GM11168 (cell line): ENCODE results near the gene SLTM.
"Not testable (repeated sequence)": the region's sequence is repeated elsewhere in the genome, so short reads cannot be mapped to it uniquely, and the experiment has no call there.

Experiments used
- in situ Hi-C: fragments of 300-500 bp; cut with MboI; formaldehyde crosslinking; loops from one replicate; pipeline ENCODE4 v1.12.0; 2022; ENCODE audit warnings: low sequenced_read_pairs; ENCODE audit not compliant: unreplicated experiment

SLTM gene

DNA sequence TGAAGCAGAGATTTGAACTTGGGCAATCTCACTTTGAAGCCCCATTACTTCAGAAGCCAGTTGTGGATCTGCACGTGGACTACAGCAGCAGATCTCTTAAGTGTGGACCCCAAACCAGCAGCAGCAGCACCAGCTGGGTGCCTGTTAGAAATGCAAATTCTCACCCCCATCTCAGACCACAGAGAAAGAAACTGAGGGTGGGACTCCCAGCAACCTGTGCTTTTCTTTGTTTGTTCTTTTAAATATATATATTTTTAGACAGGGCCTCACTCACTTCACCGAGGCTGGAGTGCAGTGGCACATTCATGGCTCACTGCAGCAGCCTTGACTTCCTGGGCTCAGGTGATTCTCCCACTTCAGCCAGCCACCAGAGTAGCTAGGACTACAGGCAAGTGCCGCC, 53.2 kb downstream of the SLTM start:
- in situ Hi-C loops: no loop called here

DNA sequence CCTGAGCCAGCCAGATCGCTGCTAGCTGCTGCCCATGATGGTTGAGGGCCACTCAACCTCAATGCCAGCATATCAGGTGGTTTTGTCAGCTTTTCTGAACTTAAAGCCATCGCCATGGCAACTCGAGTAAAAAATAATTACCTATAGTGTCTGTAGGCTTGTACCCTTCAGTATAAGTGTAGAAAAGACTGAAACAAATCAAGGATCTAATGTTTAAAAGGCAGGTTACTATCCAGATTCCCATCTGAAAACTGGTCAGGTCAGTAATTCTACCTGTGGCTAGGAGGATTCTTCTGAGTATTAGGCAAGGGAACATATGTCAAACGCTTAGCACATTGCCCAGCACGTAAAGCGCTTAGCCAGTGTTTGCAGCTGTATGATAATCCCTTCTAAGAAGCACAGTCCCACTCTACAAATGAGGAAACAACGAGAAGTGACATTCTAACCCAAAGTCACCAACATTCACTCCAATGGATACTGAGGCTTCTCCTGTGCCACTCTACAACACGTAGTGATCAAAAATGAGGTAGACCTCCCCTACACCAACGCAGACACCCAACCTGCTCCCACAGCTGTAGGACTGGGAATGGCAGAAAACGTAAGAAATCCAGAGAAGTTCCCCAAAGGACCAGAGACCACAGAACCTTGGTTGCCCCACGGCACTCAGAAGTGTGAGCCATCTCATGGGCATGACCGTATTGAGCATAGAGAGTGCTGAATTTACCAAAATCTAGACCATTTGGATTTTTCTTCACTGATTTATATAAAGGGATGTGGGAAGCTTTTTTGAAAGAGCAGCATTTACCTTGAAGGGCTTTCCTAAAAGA, 55.3 kb downstream of the SLTM start:
- in situ Hi-C loops: no loop called here

DNA sequence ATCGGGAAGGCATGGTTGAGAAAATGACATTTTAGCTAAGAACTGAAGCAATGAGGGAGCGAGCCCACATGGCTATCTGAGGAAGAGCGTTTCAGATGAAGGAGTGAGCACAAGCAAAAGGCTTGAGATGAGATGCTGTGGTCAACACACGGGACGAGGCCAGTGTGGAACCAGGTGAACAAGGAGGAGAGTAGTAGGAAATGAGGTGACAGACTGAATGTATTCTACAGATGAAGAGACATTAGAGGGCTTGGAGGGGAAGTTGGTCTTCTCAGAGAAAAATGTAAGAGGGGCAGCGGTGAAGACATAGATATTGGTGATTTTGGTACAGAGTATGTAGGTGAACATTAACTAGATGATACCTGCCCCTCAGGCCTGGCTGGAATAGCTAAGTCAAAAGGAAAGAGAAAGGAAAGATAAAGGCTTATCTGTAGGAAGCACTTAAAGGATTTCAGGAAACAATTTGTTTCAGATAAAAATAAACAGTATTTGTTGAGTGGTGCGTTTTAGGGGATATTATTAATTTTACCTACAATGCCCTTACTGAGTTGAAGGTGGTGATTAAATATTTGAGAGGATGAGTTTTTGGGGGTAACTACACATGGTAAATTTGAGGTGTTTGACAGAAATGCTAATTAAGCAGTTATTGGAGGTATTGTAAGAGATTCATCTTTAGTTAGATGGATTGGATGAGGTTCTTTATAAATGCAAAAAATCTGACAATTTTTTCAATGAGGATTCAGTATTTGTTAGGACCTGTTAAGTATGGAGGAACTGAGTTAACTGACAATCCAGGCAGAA, 57.0 kb downstream of the SLTM start:
- in situ Hi-C loops: no loop called here

DNA sequence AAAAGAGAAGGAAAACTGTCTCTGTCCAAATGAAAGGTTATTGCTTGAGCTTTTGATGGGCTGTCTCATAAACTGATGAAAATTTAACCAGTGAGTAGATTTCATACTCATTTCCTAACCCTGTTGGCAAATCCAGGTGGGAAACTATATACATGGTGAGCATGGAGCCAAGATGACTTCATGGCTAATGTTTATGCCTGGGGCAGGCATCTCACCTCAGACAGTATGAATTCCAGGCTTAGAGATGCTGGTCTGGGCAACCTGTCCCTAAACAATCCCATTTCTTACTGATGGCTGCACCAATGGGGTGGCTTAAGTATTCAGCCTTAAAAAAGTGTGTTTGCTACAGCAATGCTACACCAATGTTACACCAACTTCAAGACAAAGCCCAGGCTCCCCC, 58.1 kb downstream of the SLTM start:
- in situ Hi-C loops: no loop called here

DNA sequence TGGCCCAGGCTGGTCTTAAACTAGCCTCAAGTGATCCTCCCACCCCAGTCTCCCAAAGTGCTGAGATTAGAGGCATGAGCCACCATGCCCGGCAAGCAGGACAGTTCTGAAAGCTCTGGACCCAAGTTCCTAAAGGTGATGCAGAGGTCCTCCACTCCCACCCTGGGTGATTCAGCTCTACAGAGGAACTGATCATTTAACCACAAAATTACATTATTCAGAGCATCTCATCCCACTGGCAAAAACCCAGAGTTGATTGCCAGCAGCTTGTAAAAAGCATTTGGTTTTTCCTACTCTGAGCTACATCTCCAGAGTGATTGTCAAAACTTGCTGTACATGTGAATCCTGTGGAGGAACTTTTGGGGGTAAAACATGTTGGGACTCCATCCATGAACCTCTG, 60.2 kb downstream of the SLTM start:
- in situ Hi-C loops: no loop called here

DNA sequence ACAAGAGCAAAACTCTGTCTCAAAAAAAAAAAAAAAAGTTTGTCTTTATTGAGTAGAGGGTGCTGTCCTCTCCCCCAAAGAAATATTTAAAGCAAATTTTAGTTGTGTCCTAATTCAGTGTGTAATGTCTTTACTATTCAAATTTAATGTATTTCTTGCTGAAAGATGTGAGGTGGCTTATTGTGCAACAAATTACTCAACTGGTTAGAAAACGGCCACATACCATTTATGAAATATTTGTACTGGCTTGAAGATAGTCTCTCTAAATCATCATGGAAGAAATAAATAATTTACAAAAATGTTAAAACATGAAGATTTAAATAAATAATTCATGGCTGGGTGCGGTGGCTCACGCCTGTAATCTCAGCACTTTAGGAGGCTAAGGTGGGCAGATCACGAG, 63.0 kb downstream of the SLTM start:
- in situ Hi-C loops: no loop called here

DNA sequence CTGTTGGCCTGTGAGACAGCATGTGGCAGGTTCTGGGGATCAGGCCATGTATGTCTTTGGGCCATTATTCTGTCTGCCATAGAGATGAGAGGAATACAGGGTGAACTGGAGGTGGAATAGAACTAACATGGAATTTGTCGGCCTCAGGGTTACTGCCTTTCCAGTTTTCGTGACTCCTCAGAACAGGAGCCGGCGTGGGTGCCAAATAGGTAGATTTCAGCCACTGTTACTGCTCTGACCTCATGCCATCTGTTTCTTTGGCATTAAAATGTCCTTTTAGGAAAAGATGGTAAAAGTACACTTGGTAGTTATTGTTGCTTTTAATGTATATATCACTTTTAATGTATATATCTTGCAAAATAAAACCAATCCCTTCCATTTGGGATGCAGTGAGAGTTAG, 65.6 kb downstream of the SLTM start:
- in situ Hi-C loops: no loop called here

DNA sequence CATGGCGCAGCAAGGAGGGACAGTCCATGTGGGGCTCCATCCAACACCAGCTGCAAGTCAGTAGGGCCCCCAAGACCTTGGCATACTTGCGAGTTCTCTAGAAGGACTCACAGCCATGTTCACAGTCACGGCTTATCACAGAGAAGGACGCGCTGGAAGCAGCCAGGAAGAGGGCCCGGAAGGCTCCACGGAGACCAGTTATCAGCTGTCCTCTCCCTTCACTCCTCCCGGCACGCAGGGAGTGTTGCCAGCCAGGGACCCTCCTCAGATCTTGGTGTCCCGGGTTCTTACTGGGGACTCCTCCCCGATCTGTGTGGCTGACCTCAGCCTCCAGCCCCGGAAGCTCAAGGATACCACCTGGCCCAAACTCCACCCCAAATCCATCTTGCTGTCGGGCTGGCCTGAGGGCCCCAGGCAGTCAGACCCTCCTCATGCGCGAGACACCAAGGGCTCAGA, 68.0 kb downstream of the SLTM start:
- in situ Hi-C loops: no loop called here

DNA sequence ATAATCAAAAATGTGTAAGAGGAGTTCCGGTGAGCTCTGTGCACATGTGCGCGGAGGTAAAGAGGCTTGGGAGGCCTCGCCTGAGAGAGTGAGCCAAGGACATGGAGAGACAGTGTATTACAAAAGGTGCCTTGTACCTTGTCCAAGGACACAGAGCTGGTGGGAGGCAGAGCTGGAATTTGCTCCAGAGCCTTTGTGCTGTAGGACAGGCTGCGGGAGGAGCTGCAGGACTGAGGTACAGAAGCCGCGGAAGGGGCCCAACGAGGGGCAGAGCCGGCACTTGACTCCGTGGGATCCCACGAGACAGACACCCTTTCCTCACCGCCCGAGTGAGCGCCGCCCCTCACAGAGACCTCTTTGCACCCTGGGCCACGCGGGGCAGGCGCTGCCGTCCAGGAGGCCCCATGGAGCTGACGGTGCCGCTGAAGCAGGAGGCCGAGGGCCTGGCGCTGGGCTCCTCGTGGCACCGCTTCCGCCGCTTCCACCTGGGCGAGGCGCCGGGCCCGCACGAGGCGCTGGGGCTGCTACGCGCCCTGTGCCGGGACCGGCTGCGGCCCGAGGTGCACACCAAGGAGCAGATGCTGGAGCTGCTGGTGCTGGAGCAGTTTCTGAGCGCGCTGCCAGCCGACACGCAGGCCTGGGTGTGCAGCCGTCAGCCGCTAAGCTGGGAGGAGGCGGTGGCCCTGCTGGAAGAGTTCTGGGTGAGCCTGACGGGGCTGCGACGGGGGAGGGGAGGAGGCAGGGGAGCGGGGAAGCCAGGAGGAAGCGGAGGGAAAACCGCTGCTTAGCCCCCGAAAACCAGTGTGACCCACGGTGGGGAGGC, 68.7 kb downstream of the SLTM start:
- in situ Hi-C loops: no loop called here

DNA sequence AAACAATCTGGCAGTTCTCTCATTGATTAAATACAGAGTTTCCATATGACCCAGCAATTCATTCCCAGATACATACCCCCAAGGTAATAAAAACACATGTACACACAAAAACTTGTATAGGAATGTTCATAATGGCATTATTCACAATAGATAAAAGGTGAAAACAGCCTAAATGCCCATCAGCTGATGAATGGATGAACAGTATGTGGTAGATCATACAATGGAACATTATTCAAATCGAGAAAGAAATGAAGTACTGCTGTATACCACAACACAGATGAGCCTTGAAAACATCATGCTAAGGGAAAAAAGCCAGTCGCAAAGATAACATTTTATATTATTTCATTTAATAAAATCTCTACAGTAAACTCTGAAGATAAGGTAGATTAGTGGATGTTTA, 71.2 kb downstream of the SLTM start:
- in situ Hi-C loops: no loop called here

DNA sequence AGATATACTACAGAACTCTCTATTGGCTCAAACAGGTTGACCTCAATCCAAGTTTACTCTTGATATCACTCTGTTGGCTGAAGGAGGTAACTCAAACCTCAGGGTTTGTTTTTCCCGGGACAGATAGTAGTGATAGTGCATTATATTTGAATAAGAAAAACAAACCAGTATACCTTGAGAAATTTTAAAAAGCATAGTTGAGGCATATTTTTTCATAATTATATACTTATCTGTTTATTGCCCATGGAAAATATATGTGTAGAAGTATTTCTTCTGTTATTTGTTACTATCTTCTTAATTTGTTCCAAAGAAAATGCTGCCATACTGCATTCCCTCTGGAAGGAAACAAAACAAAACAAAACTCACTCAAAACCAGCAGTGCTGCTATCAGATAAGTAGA, 76.9 kb downstream of the SLTM start:
- in situ Hi-C loops: not testable (repeated sequence)

DNA sequence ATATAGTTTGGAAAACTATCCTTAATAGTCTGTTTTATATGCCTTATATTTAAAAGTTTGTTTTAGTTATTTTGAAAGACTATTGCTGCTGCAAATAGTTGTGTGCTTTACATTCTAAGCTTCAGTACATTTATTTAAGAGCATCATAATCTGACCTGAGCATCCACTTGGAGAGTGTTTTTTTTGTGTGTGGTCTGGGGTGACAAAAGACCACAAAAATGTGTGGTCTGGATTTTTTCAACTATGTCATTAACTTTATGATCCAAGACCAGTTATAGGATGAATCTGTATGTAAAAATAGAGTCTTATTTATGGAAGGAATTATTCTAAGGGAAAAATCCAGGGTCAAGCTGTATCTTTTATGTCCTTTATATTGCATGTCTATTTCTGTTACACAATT, 77.4 kb downstream of the SLTM start:
- in situ Hi-C loops: no loop called here

DNA sequence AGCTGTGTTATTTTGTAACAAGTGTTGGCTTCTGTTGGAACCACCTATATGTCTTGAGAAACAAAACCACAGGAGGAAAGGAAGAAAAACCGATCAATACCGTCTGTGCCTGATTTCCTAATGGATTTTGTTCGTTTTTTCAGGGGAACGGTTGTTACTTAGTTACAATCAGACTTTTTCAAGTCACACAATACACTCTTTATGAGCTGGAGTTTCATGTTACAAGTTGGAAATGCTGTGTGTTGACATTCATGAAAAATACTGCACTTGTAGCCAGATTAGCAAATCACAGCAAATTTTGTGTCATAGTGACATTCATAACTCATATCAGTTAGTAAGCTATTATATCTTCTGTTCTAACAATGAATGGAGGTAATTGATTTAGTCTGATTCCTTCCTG, 78.9 kb downstream of the SLTM start:
- in situ Hi-C loops: no loop called here

DNA sequence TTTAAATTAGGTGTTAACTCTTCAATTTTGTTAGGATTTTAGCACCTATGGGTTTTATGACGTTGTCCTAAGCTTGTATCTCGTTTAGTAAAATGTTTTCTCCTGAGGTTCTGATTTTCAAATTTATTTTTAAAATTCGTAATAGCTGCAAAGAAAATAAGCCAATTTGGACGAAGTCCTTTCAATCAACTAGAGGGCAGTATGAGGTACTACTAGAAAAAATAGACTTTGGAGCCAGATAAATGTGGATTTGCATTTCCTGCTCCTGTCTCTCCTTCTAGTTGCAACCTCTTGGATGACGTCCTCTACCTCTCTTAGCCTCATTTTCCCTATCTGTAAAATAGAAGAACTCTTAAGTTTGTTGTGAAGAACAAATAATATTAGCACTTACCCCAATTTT, 81.1 kb downstream of the SLTM start:
- in situ Hi-C loops: no loop called here

DNA sequence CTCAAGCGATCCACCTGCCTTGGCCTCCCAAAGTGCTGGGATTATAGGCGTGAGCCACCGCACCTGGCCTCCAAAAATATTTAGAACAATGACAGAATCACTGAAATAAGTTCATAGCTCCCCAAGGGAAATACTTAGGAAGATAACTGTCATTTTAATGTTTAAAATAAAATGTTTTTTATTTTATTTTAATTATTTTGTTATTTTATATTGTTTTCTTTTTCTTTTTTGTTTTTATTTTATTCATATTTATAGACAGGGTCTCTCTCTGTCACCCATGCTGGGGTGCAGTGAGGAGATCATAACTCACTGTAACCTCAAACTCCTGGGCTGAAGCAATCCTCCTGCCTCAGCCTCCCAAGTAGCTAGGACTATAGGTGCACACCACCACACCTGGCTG, 82.3 kb downstream of the SLTM start:
- in situ Hi-C loops: not testable (repeated sequence)

DNA sequence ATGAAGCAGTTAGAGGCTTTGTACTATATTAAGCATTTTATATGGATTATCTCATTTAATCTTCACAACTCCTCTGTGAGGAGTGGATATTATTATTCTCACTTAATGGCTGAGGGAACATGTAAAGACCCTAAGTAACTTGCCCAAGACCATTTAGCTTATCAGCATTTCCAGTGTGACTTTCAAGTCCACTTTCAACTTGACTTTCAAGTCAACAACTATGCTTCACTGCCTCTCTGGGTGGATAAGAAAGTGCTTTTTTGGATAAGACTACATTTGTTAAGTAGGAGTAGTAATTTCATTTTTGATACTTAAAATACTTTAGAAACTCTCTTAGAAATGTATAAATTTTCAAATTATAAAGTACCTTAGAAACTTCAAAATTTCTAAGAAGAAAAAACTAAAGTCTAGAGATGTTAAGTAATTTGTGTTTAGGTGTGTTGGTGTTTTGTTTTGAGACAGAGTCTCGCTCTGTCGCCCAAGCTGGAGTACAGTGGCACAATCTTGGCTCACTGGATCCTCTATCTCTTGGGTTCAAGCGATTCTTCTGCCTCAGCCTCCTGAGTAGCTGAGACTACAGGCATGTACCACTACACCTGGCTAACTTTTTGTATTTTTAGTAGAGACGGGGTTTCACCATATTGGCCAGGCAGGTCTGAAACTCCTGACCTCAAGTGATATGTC, 90.6 kb downstream of the SLTM start:
- in situ Hi-C loops: no loop called here

DNA sequence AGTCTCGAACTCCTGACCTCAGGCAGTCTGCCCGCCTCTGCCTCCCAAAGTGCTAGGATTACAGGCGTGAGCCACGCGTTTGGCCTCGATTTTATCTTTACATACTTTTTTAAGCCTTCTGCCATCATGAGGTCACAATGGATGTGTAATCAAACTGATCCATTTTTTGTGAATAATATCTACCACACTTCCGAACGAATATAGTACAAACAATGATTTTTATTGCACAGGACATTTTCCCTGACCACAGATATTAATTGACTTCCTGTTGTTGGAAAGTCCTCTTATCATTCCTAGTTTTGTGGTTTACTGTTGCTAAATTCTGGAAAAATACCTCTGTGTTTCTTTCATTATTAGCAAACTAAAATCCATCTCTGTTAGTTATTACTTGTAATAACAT, 93.4 kb downstream of the SLTM start:
- in situ Hi-C loops: no loop called here

DNA sequence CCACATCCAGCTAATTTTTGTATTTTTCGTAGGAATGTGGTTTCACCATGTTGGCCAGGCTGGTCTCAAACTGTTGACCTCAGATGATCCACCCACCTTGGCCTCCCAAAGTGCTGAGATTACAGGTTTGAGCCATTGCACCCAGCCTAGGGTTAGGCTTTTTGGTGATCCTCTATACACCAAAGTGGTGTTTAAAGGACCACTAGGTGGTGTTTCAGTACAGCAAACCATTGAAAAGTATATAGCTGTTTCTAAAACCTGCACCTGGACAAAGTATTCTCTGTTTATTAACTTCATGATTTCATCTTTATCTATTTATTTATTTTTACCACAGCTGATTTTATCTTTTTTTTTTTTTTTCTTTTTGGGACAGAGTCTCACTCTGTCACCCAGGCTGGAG, 94.0 kb downstream of the SLTM start:
- in situ Hi-C loops: no loop called here

DNA sequence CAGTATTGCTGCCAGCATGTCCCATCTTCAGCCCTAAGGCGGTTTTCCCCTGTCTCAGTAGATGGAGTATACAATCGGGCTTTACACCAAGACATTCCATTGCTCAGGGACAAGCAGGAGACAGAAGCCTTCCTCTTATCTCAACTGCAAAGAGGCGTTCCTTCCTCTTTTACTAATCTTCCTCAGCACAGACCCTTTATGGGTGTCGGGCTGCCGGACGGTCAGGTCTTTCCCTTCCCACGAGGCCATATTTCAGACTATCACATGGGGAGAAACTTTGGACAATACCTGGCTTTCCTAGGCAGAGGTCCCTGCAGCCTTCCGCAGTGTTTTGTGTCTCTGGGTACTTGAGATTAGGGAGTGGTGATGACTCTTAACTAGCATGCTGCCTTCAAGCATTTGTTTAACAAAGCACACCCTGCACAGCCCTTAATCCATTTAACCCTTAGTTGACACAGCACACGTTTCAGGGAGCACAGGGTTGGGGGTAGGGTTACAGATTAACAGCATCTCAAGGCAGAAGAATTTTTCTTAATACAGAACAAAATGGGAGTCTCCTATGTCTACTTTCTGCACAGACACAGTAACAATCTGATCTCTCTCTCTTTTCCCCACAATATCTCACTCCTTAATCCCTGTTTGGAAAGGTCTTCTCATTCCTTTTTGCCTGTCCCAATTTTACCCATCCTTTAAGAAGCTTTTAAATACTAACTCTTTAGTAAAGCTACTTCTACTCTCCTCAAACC, 99.6 kb downstream of the SLTM start:
- in situ Hi-C loops: not testable (repeated sequence)

DNA sequence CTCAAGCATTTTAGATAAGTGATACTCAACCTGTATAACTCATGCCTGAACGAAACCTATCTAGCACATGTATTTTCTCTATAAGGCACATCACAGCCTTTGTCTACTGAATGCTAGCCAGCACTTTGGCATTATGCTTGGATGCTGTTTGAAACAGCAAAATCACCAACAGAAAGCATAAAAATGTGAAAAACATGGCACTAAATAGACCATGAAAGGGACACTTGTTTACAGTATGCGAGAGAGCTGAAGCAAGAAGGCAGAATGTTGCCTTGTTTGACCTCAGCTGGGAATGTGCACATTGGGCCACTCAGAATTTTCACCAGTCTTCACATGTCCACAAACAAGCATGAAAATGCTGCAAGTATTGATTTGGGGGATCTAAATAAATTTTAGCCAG, 102.9 kb downstream of the SLTM start:
- in situ Hi-C loops: no loop called here
